Measurements from ENCODE around the gene TAGLN.

DNA sequence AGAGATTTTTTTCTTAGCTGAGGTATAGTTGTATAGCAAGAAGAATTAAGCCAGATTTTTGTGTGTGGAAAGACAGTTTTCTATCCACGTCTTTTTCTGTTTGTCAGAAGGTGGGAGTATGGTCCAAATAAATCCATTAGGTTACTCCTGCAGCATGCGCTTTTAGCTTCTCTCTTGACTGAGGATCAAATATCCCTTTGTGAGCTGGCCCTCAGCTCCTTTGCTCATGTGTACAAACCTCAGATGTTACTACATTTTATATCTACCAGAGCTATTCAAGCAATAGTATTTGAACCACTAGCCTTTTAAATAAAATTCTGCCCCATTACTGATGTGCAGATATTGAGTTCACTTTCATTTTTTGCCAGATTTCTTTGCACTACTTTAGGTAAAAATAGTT is 29.4 kb upstream of the TAGLN start:
- TF ChIP-seq EZH2 (IDR thresholded peaks at IDR 0.05; ENCODE audit: insufficient read depth, poor library complexity, severe bottlenecking) (no peak), EZH2phosphoT487 (IDR thresholded peaks at IDR 0.05; ENCODE audit: insufficient read depth, low read depth) (no peak)
